GM18498 (cell line): Measurements from ENCODE around the gene ANKRD44.
"Not testable (repeated sequence)": the region's sequence is repeated elsewhere in the genome, so short reads cannot be mapped to it uniquely, and the experiment has no call there.

Experiments used
- ATAC-seq: cut with Tn5 transposase; IDR thresholded peaks from one replicate; pipeline ENCODE4 v1.9.1; 2021; ENCODE audit warnings: mild to moderate bottlenecking, moderate library complexity; ENCODE audit not compliant: unreplicated experiment

ANKRD44 gene

DNA sequence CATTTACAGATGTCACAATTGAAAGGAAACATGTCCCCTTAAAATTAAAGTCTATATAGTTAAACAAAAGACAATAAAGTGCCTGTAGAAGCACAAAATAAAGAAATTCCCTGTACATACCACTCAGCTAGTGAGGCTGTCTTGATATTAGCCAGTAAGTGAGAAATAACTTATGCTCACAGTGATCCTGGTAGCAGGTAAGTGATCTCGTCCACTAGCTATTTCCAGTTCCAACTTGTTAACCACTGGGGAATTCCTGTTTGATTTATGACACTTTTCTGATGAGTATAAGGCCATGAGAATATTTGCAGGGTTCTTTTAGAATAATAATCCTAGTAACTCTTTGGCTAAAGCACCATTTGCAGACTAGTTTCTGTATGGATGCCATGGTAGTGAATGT lies 256.1 kb downstream of the ANKRD44 start:
- ATAC-seq: no peak

DNA sequence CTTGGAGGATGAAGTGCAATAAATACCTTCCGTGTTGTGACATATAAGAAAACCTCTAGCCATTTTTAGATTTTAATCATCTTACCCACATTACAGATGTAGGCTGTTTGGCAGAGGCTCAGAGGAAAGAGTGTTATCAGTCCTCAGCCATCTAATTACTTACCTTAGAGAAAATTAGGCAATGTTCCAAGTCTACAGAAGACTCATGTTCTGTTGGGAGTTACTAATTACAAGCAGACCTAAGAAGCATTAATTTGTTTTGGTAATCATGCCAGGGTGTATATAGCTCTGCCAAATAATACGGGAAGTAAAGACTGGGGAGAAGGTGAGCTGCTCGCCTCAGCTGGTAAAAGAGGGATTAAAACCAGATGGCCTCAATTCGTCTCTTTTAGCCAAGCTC lies 258.2 kb downstream of the ANKRD44 start:
- ATAC-seq: no peak

DNA sequence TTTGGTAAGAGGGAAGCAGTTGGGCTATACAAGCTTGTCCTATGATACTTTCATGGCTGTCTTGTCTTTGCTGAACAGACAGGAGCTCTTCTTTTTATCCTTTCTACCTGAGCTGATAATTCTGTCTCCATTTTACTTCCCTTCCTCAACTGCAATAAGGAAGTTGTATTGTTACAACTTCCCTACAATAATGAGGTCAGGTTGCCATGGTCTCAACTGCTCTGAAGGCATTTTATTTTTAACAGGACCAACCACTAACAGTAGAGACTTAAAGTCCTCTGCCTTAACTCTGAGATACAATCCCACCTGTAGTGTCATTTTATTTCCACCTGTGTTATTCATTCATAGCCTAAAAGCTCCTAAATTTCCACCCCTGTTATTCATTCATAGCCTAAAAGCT lies 265.5 kb downstream of the ANKRD44 start:
- ATAC-seq: no peak

DNA sequence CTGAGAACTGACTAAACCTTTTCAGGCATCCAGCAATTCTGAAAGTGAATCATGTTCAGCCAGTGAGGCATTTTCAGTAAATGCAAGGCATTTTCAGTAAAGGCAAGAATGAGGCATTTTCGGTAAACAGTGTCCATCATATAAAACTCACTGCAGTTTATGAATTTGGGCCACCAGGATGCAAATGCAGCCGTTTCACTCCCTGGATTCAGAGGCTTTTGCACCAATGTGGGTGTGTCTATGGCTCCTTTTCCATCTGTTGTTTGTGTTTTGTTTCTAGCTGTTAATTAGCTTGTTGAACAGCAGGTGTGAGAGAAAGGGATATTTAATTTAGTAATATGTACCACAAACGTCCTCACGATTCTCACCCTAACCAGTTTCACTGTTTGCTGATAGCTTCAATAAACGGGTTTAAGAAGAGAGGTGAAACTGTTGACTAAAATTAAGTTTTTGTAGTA lies 267.8 kb downstream of the ANKRD44 start:
- no peak for ATAC-seq

DNA sequence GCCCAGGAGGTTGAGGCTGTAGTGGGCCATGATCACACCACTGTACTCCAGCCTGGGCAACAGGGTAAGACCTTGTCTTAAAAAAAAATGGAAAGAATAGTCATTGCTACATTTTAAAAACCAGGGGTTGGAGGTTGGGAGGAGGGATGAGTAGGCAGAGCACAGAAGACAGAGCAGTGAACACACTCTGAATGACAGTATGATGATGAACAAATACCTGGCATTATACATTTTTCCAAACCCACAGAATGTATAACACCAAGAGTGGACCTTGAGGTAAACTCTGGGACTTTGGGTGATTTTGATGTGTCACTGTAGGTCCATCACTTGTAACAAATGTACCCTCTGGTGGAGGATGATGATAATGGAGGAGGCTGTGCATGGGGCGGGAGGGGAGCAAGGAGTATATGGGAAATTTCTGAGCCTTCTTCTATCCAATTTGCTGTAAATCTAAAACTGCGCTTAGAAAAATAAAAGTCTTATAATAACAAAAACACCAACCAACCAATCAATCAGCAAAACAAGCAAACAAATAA lies 272.6 kb downstream of the ANKRD44 start:
- no peak for ATAC-seq

DNA sequence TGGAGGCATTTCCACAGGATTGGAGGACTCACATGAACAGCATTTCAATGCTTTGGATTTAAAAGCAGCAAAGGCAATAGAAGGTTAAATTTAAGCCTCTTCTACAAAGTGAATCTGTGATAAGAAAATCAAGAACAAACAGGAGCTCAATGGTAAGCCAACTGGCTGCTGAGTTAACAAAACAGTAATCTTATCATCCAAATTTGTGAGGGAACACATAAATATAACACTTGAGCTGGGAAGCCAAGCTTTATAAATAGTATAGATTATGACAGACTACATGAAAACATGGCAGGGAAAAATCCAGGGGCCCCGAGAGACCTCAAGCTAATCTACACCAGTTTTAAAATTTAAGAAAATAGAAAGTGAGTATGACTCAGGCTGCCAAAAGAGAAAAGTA lies 275.6 kb downstream of the ANKRD44 start:
- no peak for ATAC-seq

DNA sequence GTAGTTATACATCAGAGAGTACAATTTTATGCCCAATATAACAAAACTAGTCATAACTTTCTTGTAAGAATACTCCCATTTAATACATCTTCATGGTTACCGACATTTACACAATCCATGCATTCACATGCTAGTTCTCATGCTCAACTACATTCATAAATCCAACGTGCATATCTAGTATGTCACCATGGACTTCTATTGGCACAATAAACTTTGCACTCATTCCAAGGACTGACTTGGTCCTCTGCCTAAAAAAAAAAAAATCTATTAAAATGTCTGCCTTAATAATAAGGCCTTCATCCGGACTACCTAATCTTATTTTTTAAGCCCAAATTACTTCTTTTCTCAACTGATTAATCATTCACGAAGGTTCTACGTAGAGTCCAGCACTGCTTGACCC lies 276.3 kb downstream of the ANKRD44 start:
- no peak for ATAC-seq

DNA sequence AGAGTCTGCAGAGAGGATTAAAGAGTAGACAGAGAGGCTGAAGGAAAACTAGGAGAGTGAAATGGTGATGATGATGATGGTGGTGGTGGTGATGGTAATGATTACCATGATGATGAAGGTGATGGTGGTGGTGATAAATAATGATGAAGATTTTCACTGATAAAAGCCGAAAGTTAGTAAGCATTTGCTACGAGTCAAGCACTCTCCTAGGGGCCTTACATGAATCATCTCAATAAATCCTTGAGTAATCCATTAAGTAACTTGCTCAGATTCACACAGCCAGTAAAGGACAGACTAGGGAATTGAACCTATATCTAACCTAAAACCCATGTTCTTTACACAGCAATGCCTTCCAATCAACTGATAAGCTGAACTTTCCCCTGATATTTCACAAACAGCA lies 277.4 kb downstream of the ANKRD44 start:
- ATAC-seq: no peak

DNA sequence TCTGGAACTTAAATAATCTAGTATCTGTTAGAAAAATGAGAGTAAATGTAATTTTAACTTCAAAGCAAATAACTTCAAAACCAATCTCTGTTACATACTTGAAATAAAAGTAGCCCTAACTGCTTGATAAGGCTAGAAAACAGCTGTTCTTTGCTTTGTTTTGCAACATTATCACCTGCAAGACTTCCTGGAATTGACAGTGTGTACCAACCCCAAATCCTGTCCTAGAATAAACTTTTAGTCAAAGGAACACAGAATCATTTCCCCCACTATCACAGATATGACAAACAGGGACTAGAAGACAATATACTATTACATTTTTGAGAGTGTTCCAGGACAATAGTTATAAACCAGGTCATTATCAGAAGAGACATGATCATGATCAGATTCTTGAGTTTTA lies 278.8 kb downstream of the ANKRD44 start:
- no peak for ATAC-seq

DNA sequence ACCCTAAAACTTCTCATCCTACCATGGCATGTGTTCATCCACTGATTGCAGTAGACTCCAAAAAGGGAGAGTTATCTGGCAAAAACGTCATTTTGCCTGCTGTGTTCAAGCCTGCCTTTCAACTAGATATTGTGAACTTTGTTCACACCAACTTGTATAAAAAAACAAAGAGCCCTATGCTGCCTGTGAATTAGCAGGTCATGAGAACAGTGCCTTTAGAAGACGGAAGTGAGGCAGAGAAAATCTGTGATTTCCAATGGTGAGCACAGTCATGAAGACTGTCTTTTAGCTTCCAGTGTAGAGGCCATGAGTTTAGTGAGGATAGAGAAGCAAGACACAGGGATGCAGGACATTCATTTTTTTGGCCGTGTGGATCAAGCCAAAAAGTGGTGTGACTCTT lies 280.5 kb downstream of the ANKRD44 start:
- no peak for ATAC-seq

DNA sequence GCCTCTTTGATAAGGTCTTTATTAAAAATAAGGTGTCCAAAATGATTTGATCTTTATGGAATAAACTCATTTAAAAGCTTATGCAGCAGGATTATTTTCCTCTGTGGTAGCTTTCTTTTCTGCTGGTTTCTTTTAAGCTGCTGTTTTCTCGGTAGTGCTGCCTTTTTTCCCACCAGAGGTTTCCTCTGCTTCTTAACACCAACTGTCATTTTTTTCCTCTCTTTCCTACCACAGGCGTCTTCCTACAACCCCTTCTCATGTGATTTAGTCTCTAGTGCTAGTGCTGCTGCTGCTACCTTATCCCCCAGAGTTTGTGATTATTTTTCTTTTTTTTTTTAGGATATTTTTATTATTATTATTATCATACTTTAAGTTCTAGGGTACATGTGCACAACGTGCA lies 281.9 kb downstream of the ANKRD44 start:
- ATAC-seq: no peak

DNA sequence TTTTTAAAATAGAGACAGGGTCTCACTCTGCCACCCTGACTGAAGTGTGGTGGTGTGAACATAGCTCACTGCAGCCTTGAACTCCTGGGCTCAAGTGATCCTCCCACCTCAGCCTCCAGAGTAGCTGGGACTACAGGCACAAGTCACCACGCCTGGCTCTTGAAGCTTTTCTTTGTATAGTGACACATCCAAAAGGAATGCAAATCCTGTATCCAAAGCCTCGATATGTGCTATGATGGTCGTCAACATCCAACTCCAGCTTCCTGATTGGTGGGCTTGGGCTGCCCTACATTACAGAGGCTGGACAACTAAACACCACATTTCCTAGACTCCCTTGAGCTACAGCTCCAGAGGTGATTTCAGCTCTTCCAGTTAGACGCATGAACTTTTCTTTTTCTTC lies 282.4 kb downstream of the ANKRD44 start:
- ATAC-seq: no peak

DNA sequence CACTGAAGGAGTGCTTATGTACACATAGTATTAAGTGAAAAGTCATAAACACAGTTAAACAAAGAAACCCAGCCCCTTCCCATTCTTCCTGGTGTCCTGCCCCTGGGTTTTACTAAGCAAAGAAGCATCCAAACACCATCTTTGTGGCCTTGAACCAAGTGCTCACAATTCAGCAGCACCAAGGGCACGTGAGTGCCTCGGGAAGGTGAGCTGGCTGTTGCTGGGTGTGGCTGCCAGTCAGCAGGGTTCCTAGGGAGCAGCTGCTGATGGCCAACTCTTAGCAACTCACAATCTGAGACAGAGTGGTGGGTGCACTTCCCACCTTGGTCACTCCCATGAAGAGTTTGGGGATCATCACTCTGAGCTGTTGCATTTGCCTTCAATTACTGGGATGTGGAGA lies 286.4 kb downstream of the ANKRD44 start:
- no peak for ATAC-seq

DNA sequence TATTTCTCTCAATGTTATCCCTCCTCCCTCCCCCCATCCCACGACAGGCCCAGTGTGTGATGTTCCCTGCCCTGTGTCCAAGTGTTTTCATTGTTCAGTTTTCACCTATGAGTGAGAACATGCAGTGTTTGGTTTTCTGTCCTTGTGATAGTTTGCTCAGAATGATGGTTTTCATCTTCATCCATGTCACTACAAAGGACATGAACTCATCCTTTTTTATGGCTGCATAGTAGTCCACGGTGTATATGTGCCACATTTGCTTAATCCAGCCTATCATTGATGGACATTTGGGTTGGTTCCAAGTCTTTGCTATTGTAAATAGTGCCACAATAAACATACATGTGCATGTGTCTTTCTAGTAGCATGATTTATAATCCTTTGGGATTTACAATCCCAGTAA lies 289.7 kb downstream of the ANKRD44 start:
- ATAC-seq: not testable (repeated sequence)

DNA sequence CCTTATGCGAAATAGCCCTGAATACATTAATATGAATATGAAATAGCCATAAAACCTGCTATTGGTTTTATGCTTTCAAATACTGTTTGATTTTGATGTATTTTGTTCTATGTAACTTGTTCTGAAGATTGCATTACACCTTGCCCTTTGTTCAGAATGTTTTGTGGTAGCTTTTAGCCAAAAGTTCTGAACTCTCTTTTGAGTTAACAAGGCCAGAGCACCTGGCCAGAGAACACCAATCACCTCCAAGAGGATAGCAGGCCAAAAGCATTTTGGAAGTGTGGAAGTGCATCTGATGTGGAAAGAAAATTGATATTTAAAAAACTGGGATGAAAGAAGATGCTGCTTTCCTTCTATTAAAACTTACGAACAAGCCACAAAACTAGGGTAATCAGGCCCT lies 297.5 kb downstream of the ANKRD44 start:
- ATAC-seq: no peak

DNA sequence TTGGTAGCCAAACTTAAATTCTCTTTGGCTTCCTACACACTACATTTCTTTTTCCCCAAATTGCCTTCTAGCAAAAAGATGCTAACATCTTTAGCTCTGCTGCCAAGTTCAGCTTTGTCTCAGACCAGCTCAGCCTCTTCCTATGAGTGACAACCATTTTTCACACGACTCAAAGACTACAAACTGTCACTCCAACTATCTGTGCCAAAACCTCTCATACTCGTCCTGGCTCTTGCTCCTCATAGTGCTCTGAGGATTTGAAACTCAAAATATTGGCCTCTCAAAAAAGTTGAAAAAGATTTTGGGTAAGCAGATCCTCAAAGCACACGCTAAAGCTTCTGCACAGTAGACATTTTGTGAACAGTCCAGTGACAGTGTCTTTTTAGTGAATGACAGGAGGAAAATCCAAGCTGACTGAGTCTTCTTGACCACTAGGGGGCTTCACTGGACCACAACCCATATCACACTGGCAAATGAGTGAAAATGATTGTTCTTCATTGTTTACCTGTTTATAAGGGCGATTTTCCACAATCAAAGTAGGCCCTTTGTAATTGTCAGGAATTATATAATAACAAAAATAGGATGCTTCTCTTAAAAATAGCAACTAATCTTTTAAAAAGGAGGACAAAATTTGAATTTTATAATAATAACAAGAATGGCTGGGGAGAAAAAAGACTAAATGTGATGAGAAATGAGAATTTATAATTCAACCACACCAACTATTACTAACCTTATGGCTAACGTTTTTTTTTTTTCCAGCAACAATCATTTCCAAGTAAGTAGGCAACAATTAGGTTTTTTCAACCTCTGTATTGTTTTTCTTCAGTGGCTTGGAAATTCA lies 298.6 kb downstream of the ANKRD44 start:
- no peak for ATAC-seq

DNA sequence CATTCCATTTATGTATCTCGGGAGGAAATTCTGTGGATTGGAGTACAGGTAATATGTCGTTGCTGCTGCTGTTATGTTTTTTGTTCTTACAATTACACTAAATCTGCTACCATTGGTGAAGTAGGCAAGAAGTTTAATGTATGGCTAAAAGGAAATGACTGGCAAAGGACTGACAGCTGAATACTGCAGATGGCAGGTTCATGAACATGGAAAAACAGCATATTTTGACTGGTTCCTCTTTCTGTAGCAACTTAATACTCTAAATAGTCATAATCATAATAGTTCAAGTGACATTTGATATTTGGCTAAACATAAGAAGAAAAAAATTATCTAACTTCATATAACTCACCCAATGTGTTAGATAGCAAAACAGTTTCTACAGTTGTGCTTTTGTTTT lies 299.6 kb downstream of the ANKRD44 start:
- no peak for ATAC-seq

DNA sequence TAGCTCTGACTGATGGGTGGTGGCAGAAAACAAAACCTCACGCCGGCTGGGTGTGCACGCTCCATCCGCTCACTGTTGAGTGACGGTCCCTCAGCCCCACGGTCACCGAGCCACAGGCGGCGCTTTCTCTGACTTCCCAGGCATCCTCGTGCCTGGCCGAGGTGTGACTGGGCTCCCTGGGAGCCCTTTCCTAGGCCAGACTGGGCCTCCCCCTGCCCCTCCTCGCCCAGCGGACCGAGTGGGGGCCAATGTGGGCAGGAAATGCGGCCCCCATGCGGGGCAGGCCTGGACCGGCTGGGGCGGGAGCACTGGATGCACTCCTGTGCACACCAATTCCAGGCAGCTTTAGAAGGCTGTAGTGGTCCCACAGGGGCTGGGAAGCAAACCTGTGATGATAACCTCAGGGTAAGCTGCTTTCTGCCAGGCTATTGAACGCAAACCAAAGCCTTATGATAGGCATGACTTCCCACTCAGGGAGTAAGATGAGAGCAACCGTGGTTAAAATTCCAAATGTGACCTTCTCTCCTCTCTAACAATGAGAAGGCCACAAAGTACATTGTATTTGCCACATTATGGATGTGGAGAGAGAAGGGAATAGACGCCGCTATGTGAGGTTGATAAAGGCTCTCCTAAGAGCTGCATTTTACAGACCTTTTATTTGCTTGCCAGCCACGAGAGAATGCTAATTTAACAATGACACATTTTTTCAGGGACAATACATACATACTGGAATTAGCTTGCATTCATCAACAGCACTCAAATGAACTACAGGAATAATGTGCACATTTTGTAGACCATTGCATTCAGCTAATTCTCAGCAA lies 300.2 kb downstream of the ANKRD44 start:
- no peak for ATAC-seq

DNA sequence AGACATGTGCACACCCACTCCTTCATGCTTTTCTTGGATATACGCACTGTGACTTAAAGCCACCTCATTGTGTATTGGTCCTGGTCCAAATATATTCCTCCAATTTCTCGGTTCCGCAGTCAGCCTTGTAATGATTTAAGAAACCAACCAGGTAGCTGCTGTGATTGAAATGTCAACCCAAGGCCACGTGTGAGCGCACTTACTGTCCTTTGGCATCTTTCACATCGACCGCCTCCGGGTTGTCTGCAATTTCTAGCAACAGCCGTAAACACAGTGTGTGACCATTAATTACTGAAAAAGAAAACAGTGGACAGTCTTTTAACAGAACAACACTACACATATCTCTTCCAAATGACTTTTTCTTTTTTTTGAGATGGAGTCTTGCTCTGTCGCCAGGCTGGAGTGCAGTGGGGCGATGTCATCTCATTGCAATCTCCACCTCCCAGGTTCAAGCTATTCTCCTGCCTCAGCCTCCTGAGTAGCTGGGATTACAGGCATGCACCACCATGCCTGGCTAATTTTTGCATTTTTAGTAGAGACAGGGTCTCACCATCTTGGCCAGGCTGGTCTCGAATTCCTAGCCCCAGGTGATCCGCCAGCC lies 301.7 kb downstream of the ANKRD44 start:
- ATAC-seq: not testable (repeated sequence)

DNA sequence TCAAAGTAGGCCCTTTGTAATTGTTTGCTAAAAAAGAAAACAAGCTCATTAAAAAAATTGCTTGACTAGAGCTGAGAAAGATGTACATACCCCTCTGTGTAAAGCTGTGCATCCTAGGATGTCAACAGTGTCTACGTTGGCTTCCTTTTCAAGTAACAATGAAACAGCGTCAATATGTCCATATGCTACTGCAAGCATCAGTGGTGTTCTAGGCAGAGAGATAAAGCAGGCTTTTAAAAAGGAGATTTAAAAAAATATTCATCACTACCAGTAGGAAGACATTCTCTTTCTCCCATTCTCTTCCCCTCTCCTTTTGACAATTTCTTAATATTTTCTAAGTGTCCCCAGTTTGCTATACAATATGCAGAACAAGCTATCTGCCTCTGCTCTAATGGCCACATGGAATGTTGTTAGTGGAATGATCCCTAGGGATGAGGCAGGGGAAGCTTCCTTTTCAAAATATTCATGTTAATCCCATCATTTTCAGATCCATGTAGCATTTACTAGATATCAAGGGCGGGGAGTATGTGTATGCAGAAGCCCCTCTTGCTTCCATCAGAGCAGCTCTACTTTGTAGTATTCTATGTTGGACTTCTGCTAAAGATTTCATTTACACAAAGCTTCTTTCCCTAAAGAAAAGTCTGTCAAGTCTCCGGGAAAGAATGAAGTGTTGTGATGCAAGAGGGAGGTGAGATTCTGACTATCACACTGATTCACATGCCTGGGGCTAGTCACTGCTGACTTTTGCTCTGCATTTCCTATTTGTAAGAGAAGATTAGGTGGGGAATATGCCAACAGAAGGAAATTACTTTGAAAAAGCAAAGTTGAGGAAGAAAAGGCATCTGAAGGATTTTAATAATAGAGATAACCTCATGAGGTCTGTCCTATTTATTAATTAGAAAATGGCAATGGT lies 302.6 kb downstream of the ANKRD44 start:
- no peak for ATAC-seq
